Neuronal stem cell (in vitro differentiated cells): ENCODE data around the gene MICU1.

Experiments
- DNase-seq: peaks from one replicate; pipeline ENCODE4 v3.0.0-alpha.2; 2013; ENCODE audit warnings: low spot score
- H2AFZ ChIP-seq: one replicate; pipeline ENCODE4 v1.6.1; 2013; ENCODE audit warnings: mild to moderate bottlenecking, low read length, inconsistent platforms
- H2AK5ac ChIP-seq: 2 replicates; pipeline ENCODE4 v1.6.1; 2013; ENCODE audit warnings: low read depth, mild to moderate bottlenecking, inconsistent platforms, low read length, moderate library complexity, mixed read lengths
- H2BK120ac ChIP-seq: 2 replicates; pipeline ENCODE4 v1.6.1; 2013; ENCODE audit warnings: low read depth, mild to moderate bottlenecking, inconsistent platforms, low read length, moderate library complexity, mixed read lengths
- H2BK12ac ChIP-seq: one replicate; pipeline ENCODE4 v1.6.1; 2013; ENCODE audit warnings: low read length, inconsistent platforms
- H2BK15ac ChIP-seq: 2 replicates; pipeline ENCODE4 v1.6.1; 2013; ENCODE audit warnings: mild to moderate bottlenecking, low read length, inconsistent platforms, mixed read lengths
- H2BK5ac ChIP-seq: one replicate; pipeline ENCODE4 v1.6.1; 2013; ENCODE audit warnings: inconsistent platforms, mild to moderate bottlenecking, low read length, moderate library complexity
- H3K14ac ChIP-seq: one replicate; pipeline ENCODE4 v1.6.1; 2013; ENCODE audit warnings: low read length, inconsistent platforms
- H3K18ac ChIP-seq: 2 replicates; pipeline ENCODE4 v1.6.1; 2013; ENCODE audit warnings: low read length, inconsistent platforms
- H3K23ac ChIP-seq: 2 replicates; pipeline ENCODE4 v1.6.1; 2013; ENCODE audit warnings: low read depth, mild to moderate bottlenecking, mixed read lengths, low read length, inconsistent platforms; ENCODE audit not compliant: poor library complexity
- H3K27ac ChIP-seq: replicated peaks from 3 replicates; pipeline ENCODE4 v1.5.1; 2013; ENCODE audit warnings: low read length, inconsistent platforms
- H3K27me3 ChIP-seq, 3 experiments: 2 replicates each; pipeline ENCODE4 v1.6.1; 2013; ENCODE audit warnings: low read length in 3 of 3, mild to moderate bottlenecking in 2 of 3, inconsistent platforms in 1 of 3, low read depth in 1 of 3, mixed read lengths in 1 of 3, moderate library complexity in 1 of 3; ENCODE audit not compliant: control insufficient read depth in 3 of 3, insufficient read depth in 3 of 3
- H3K36me3 ChIP-seq, 2 donors: replicated peaks in 1 of 2; 2 replicates each; pipeline ENCODE4 v1.6.1; 2013; ENCODE audit warnings: low read length in 2 of 2; ENCODE audit not compliant: control insufficient read depth in 2 of 2, insufficient read depth in 2 of 2
- H3K4ac ChIP-seq: 2 replicates; pipeline ENCODE4 v1.6.1; 2013; ENCODE audit warnings: inconsistent platforms, mild to moderate bottlenecking, low read length, moderate library complexity
- H3K4me1 ChIP-seq, 2 donors: 1 replicate in 1 of 2; 2 replicates in 1 of 2; pipeline ENCODE4 v1.6.1; 2013; ENCODE audit warnings: low read length in 2 of 2, low read depth in 1 of 2; ENCODE audit not compliant: control insufficient read depth in 2 of 2, insufficient read depth in 1 of 2
- H3K4me2 ChIP-seq: one replicate; pipeline ENCODE4 v1.6.1; 2013; ENCODE audit warnings: mild to moderate bottlenecking, low read length, inconsistent platforms; ENCODE audit not compliant: insufficient read depth, poor library complexity, severe bottlenecking
- H3K4me3 ChIP-seq, 2 donors: 2 replicates each; pipeline ENCODE4 v1.5.1; 2013; ENCODE audit warnings: low read length in 2 of 2, mild to moderate bottlenecking in 2 of 2, inconsistent platforms in 1 of 2, moderate library complexity in 1 of 2
- H3K79me1 ChIP-seq: one replicate; pipeline ENCODE4 v1.6.1; 2013; ENCODE audit warnings: low read depth, mild to moderate bottlenecking, inconsistent platforms, low read length, moderate library complexity
- H3K9ac ChIP-seq: one replicate; pipeline ENCODE4 v1.6.1; 2013; ENCODE audit warnings: mild to moderate bottlenecking, low read depth, low read length, inconsistent platforms; ENCODE audit not compliant: poor library complexity
- H3K9me3 ChIP-seq, 2 donors: replicated peaks in 1 of 2; 2 replicates each; pipeline versions ENCODE3 to v1.6.1; 2013; ENCODE audit warnings: low read length in 2 of 2, mild to moderate bottlenecking in 2 of 2, inconsistent platforms in 1 of 2, low read depth in 1 of 2, mixed read lengths in 1 of 2, moderate library complexity in 1 of 2; ENCODE audit not compliant: control insufficient read depth in 2 of 2, insufficient read depth in 1 of 2
- H4K8ac ChIP-seq: one replicate; pipeline ENCODE4 v1.6.1; 2013; ENCODE audit warnings: low read depth, mild to moderate bottlenecking, inconsistent platforms, low read length, moderate library complexity
- H4K91ac ChIP-seq: one replicate; pipeline ENCODE4 v1.6.1; 2013; ENCODE audit warnings: low read length, low read depth, mild to moderate bottlenecking, inconsistent platforms; ENCODE audit not compliant: poor library complexity
- WGBS, 2 donors: extraction: QIAGEN DNeasy Blood & Tissue Kit; methylation state at CpG; one replicate each; pipeline ENCODE4 v1.1.7; 2013; ENCODE audit warnings: missing lambda C conversion rate in 2 of 2, mixed read lengths in 1 of 2; ENCODE audit not compliant: insufficient read length in 2 of 2, insufficient replicate concordance in 1 of 2; ENCODE audit errors: extremely low coverage in 2 of 2; 5-methylcytosine and 5-hydroxymethylcytosine counted together

The MICU1 gene

DNA sequence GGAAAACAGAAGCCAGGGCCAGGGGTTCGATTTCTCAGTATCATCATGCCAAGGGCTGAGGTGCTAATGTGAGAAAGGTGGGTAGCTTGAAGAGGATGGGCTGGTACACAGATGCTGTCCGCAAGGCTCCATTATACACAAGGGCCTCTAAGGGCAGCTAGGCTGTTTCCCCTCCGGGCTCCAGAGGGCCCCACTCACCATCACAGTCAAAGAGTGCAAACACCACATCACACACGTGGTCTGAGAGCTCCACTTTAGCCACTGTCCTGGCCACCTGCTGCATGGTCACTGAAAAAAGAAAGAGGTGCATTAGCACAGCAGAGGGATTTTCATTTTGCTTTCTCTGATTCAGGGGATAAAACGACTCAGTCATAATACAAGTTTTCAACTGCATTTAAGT, 250.3 kb downstream of the MICU1 start:
- no peak for DNase-seq
- H3K23ac ChIP-seq: no peak overlapping the region
- H2BK12ac ChIP-seq: no peak overlapping the region
- no peaks in the 10 kb centered on the region for H3K9me3 ChIP-seq
- H2AFZ ChIP-seq: no peak overlapping the region
- H4K8ac ChIP-seq: no peak overlapping the region
- no peak overlapping the region for H3K14ac ChIP-seq
- H3K9ac ChIP-seq: no peak overlapping the region
- no peak overlapping the region for H3K4me2 ChIP-seq
- H3K18ac ChIP-seq: no peak overlapping the region
- H4K91ac ChIP-seq: no peak overlapping the region
- no peak overlapping the region for H3K4ac ChIP-seq
- H3K36me3 ChIP-seq: peaks cover 2 to 7% of the 10 kb centered on the region in 2 donors
- WGBS, 2 donors: no CpG with 5 or more reads among the region's 5 CpGs
- H2BK120ac ChIP-seq: no peak overlapping the region
- H2AK5ac ChIP-seq: no peak overlapping the region
- H3K4me3 ChIP-seq: no peak overlapping the region
- H2BK5ac ChIP-seq: no peak overlapping the region
- H3K27me3 ChIP-seq: no peaks in the 10 kb centered on the region
- no peak overlapping the region for H3K27ac ChIP-seq
- no peaks in the 10 kb centered on the region for H3K79me1 ChIP-seq
- no peak overlapping the region for H2BK15ac ChIP-seq
- H3K4me1 ChIP-seq: peaks cover 0 to 6% of the 10 kb centered on the region in 2 donors

GRCh38 chr10:72375173-72375572, 250.7 kb downstream of the MICU1 start:
- Histone ChIP-seq H3K9me3 (no peaks in the 10 kb centered on the region), H3K27ac (no peak overlapping the region), H3K36me3 (peaks cover 2 to 7% of the 10 kb centered on the region in 2 donors), H3K4me2 (no peak overlapping the region), H4K8ac (no peak overlapping the region), H2AFZ (no peak overlapping the region), H3K79me1 (no peaks in the 10 kb centered on the region), H2BK120ac (no peak overlapping the region), H3K4me1 (peaks cover 0 to 6% of the 10 kb centered on the region in 2 donors), H2BK5ac (no peak overlapping the region), H3K14ac (no peak overlapping the region), H3K27me3 (no peaks in the 10 kb centered on the region), H3K18ac (no peak overlapping the region), H2AK5ac (no peak overlapping the region), H2BK15ac (no peak overlapping the region), H3K4ac (no peak overlapping the region), H4K91ac (no peak overlapping the region), H3K9ac (no peak overlapping the region), H3K4me3 (no peak overlapping the region), H2BK12ac (no peak overlapping the region), H3K23ac (no peak overlapping the region)
- no peak for DNase-seq
- no CpG with 5 or more reads among the region's 3 CpGs for WGBS, 2 donors

GRCh38 chr10:72370201-72370722, 255.6 kb downstream of the MICU1 start:
- Histone ChIP-seq H3K14ac (no peak overlapping the region), H3K36me3 (peaks cover 2 to 34% of the 10 kb centered on the region in 2 donors), H4K91ac (no peak overlapping the region), H3K23ac (no peak overlapping the region), H2BK120ac (no peak overlapping the region), H2AFZ (no peak overlapping the region), H3K4ac (no peak overlapping the region), H3K4me2 (no peak overlapping the region), H2BK15ac (no peak overlapping the region), H3K4me1 (no peaks in the 10 kb centered on the region), H3K9me3 (no peaks in the 10 kb centered on the region), H2AK5ac (no peak overlapping the region), H3K18ac (no peak overlapping the region), H2BK12ac (no peak overlapping the region), H3K9ac (no peak overlapping the region), H3K27me3 (no peaks in the 10 kb centered on the region), H2BK5ac (no peak overlapping the region), H3K27ac (no peak overlapping the region), H3K79me1 (no peaks in the 10 kb centered on the region), H4K8ac (no peak overlapping the region), H3K4me3 (no peak overlapping the region)
- no peak for DNase-seq

GRCh38 chr10:72367301-72367960, 258.4 kb downstream of the MICU1 start:
- Histone ChIP-seq H3K27me3 (no peaks in the 10 kb centered on the region), H2BK15ac (no peak overlapping the region), H3K9me3 (no peaks in the 10 kb centered on the region), H4K91ac (no peak overlapping the region), H3K4me1 (peaks cover 0 to 2% of the 10 kb centered on the region in 2 donors), H2AFZ (no peak overlapping the region), H2BK120ac (no peak overlapping the region), H3K27ac (no peak overlapping the region), H3K9ac (no peak overlapping the region), H3K4me2 (no peak overlapping the region), H3K18ac (no peak overlapping the region), H2BK5ac (no peak overlapping the region), H3K4ac (no peak overlapping the region), H3K79me1 (no peaks in the 10 kb centered on the region), H3K36me3 (peaks cover 2 to 39% of the 10 kb centered on the region in 2 donors), H4K8ac (no peak overlapping the region), H2AK5ac (no peak overlapping the region), H2BK12ac (no peak overlapping the region), H3K4me3 (no peak overlapping the region), H3K14ac (no peak overlapping the region), H3K23ac (no peak overlapping the region)
- no peak for DNase-seq
- WGBS, 2 donors: no CpG with 5 or more reads among the region's 4 CpGs
